ENCODE data around the gene TTC23L.

The TTC23L gene

DNA sequence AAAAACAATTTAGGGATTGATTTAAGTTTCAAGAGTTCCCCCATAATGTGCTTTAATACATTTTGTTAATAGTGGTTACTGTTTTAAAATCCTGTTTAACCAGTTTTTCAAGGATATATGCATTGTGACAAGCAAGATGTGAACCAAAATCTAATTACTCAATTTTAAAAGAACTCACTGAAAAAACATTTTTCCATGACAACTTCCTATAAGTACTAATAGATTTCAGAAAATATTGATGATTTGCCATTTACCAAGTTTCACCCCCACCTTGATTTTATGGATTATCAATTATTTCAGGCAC is 85.5 kb downstream of the TTC23L start:
- no peak for DNase-seq

DNA sequence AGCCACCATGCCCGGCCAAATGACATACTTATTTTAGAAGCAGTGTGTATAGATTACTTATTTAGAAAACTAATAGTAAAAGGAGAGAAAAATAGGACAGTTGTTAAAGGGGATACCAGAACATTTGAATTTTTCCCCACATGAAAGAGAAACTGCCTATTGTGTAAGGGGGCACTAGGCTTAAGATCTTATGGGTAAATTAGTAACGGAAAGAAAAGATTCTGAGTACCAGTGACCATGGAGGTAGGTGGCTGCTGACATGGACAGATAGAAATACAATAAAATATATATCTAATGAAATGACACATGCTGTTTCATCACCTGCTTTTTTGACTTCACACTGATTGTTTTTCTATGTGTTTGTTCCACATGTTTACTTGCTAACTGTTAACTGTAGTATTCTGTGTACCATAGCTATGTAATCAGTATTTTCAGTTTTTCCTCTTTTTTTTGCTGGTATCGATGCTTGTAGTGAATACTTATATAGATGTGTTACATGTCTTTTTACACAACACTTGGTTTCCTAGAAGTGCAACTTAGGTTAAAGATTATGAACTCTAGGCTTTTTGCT is 87.4 kb downstream of the TTC23L start:
- no peak for DNase-seq

DNA sequence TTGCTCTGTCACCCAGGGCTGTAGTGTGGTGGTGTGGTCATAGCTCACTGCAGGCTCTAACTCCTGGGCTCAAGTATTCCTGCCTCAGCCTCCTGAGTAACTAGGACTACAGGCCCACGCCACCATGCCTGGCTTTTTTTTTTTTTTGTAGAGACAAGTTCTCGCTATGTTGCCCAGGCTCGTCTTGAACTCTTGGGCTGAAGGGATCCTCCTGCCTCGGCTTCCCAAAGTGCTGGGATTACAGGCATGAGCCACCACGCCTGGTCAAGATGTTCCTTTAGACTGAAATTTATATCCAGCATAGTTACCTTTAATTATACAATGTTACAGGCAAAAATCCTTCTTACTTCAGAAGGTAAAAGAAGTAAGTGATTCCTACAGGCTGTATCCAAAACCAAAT is 88.8 kb downstream of the TTC23L start:
- DNase-seq = no peak

DNA sequence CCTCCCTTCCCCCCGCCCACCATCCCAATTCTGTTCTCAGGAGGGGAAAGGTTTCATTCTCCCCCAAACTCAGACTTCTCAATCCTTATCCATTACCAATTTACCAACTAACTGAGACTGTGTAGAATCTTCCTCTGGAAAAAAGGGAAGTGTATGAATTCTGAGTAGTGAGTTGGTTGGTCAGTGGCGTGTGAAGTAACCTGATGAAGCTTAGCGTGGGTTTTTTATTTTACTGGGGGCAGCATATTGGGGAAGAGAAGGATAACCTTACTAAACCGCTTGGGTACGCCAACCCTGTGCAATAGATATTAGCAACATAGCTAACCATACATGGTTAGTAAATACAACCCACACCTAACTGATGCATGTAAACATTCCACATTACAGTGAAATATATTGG is 89.3 kb downstream of the TTC23L start:
- no peak for DNase-seq

DNA sequence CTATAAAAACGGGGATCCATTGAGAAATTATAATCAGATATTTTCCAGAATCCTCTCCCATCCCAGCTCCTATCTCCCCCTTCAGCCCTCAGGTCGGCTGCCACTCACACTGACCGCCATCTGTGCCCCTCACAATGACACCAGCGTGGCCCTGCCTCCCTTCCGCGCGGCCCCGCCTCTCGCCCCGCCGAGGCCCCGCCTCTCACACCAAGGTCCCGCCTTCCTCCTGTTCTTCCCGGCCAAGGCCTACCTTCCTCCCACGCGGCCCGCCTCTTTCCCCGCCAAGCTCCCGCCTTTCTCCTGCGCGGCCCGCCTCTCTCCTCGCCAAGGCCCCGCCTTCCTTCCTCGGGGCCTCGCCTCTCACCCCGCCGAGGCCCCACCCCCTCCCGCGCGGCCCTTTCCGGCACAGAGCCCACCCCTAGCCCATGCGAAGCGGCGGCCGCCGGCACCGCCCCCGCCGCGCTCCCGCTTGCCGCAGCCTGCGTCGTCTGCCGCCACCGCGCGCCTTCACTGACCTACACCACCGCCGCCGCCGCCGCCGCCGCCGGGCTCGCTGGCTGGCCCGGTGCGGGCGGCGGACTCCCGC is 90.3 kb downstream of the TTC23L start, which contains the start of gene DNAJC21:
Gene DNAJC21 (plus strand): TSS at position 426 of the 586 bp plus-strand sequence. CDS start 261 bp downstream, outside the sequence.
- peak; percentile 97 for DNase-seq

DNA sequence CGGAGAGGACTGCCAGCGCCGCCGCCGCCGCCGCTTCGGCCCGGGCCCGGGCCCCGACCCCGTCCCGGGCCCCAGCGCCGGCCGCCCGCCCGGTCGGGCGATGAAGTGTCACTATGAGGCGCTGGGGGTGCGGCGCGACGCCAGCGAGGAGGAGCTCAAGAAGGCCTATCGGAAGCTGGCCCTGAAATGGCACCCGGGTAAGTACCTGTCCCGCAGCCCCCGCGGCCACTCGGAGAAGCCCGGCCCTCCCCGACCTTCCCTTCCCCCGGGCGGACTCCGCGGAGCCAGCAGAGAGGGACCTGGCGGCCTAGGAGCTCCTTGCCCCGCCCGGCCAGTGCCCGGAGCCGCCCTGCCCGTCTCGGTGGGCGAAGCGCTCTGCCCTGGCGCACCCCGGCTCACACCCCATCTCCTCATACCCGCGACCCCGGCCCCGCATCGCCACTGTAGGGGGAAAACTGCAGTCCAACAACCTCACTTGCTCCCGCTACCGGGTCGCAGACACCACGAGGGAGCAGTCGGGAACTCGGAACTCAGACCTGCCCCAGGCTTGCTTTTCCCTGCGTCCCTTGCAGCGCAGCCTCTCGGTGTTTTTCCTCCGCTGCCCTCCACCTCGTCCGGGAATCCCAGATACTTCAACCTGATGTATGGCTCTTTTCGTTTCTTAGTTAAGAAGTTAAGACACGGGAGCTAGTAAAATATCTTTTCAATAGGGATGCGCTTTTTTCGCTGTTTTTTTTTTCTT is 90.9 kb downstream of the TTC23L start:
- DNase-seq = peak; percentile 56

DNA sequence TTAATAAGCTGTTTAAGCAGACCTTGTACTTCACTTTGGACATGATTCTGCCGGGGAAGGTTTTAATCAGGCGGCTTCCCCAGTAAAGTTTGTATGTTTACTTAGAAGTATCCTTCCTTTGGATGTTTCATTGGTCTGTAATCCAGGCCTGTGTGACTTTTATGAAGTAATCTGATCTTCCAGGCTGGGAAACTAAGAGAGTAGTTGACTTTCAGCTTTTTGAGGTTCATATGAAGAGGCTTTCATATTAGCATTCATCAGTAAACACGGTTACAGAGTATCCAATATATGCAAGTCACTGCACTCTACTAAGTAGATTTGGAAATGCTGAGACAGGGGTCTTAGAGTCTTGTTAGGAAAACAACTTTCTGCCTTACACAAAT is 91.5 kb downstream of the TTC23L start:
- no peak for DNase-seq

DNA sequence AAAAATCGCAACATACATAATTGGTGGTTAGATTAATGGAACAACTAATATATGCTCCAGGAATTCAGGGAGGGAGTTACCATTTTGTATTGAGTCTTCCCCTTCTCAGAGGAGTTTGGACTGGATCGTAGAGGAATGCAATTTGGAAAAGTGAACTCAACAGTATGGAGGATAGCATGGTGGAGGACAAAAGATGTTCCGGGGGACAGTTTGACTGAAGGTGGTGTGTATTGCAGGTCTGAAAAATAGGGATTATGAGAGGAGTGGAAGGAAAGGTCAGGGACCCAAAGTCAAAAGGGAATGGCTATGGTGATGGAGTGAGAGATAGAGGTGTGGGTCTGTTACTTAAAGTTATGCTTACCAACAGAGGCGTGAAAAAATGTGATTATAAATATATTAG is 91.9 kb downstream of the TTC23L start:
- no peak for DNase-seq

DNA sequence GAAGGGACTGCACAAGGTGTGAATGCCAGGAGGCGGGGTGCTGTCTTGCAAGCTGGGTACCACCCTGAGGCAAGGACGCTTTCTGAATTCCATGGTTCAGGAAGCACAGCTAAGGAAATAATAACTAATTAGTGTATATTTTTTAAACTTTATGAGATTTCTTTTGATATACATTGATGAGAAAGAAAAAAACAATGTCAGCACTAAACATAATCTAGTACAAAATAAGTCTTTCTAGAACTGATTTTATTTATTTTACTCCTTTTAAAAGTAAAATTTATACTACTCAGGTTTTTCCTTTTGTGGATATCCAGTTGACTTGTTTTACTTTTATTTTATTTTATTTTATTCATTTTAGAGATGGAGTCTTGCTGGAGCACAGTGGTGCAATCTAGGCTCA is 94.0 kb downstream of the TTC23L start:
- no peak for DNase-seq

DNA sequence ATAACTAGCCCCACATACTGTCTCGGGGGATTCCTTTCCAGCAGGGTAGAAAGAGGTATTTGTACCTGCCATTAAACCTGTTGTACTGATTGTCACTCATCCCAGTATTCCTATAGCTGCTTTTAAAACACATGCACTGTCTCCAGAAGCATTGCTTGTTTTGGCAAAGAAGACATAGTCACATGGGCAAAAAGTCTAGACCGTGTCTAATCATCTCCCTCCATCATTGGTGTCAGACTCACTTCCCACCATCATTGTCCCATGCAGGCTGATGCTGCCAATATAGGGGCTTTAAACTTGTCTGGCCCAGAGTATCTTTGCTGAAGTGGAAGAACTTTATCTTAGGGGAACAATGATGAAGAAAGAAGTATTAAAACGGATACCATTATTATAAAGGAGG is 103.0 kb downstream of the TTC23L start:
- DNase-seq = no peak

DNA sequence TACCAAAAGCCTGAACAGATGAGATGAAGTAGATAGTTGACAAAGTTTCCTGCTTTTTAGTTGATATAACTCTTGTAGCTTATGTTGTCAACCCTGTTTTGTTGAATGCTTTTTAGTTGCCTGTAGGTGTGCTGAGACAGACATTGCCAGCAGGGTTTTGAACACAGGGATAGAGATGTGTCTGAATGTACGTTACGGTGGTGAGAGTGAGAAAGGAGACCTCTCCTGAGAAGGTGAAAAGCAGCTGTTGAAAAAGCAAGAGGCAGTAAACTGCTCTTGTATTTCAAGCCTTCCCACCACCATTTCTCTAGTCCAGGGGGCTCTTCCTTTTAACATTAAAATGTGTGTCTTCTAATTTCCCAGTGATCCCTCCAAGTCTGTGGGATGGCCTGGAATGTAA is 105.1 kb downstream of the TTC23L start:
- DNase-seq = no peak

DNA sequence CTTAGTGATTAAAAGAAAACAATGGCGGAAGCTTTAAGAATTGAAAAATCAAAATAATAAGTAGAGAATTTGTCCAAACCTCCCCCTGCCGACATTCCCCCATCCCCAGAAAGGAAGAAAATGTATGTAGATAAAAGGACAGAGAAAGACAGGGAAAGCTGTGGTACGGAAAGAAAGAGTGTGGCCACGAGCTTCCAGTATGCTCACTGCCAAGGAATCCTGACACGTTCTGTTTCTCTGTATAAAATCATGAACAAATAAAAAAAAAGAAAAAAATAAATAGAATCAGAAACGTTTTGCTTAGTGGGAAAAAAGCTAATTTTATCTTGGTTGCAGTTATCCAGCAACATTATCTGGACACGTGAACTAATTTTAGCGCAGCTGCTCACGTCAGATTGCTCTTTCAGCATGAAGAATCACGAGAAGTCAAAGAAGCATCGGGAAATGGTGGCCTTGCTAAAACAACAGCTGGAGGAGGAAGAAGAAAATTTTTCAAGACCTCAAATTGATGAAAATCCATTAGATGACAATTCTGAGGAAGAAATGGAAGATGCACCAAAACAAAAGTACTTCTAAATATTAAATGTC is 105.6 kb downstream of the TTC23L start:
- DNase-seq = no peak
